SU-DHL-6 (cell line): ENCODE results near the gene KAT8.

ENCODE experiments used
- CTCF ChIP-seq: fragments of 200-600 bp; sonication (generic); IDR thresholded peaks from one replicate; pipeline ENCODE4 v1.5.1; 2017; ENCODE audit warnings: antibody characterized with exemption, mild to moderate bottlenecking, low read length, moderate library complexity; ENCODE audit not compliant: insufficient read depth, poor library complexity, severe bottlenecking
- EZH2phosphoT487 ChIP-seq: fragments of 200-600 bp; sonication (generic), shearing (Covaris generic); conservative IDR thresholded peaks from 2 replicates; pipeline ENCODE4 v1.6.1; 2018; ENCODE audit warnings: mild to moderate bottlenecking, antibody characterized with exemption, low read length, moderate library complexity, mixed read lengths

GRCh38 chr16:31143011-31143693 is 25.7 kb downstream of the KAT8 start:
- no peak for TF ChIP-seq CTCF
- TF ChIP-seq EZH2phosphoT487: no peak
